Prostate gland (tissue), 2 donors: Measurements from ENCODE around the gene QRFP. TPM values are rescaled to one million over a fixed set of nuclear protein-coding genes. Genes with fewer than 3 reads are reported as not detected.

Source experiments
- DNase-seq: peaks from one replicate; pipeline ENCODE4 v3.0.0-alpha.2; 2019; ENCODE audit warnings: low spot score
- H3K27ac ChIP-seq, 2 donors: fragments of 200-600 bp; sonication (generic); 2 replicates each; pipeline ENCODE4 v1.5.1; 2017 to 2019
- H3K27me3 ChIP-seq: fragments of 200-600 bp; sonication (generic); replicated peaks from 2 replicates; pipeline ENCODE4 v1.5.1; 2019; ENCODE audit not compliant: insufficient read depth
- H3K36me3 ChIP-seq, 2 donors: fragments of 200-600 bp; sonication (generic); 1 replicate in 1 of 2; 2 replicates in 1 of 2; pipeline versions ENCODE4 v1.5.1 to v1.8.1; 2017 to 2019
- H3K4me1 ChIP-seq: fragments of 200-600 bp; sonication (generic); replicated peaks from 2 replicates; pipeline ENCODE4 v1.5.1; 2019
- H3K4me3 ChIP-seq, 2 donors: fragments of 200-600 bp; sonication (generic); 2 replicates each; pipeline ENCODE4 v1.5.1; 2017 to 2019
- H3K9me3 ChIP-seq: fragments of 200-600 bp; sonication (generic); 2 replicates; pipeline ENCODE4 v1.5.1; 2017
- POLR2A ChIP-seq: fragments of 450-650 bp; IDR thresholded peaks from one replicate; pipeline ENCODE4 v1.6.1; 2016; ENCODE audit warnings: antibody characterized with exemption, mild to moderate bottlenecking
- POLR2AphosphoS5 ChIP-seq: sonication (generic); formaldehyde crosslinking; IDR thresholded peaks from one replicate; pipeline ENCODE4 v1.6.1; 2017; ENCODE audit warnings: antibody characterized with exemption
- WGBS: methylation state at CpG from one replicate; pipeline ENCODE4 v1.1.5; 2018; 5-methylcytosine and 5-hydroxymethylcytosine counted together
- intact Hi-C: fragments of 100-400 bp; cut with DNase I; formaldehyde crosslinking; loops from one replicate; pipeline ENCODE4 v1.14.2; 2022
- total RNA-seq, 2 donors: library from RNA; depleted of rRNA; stranded (reverse); fragments of >200 nt; gene quantifications; one replicate each; pipeline ENCODE4 v1.1.0, GENCODE V29; 2016
- TF ChIP-seq, protein P1 (sequence below), 4 experiments: fragments of 200-600 bp in 2 of 4; fragments of 450-650 bp in 2 of 4; sonication (generic) in 2 of 4; IDR thresholded peaks; 1 replicate in 3 of 4; 2 replicates in 1 of 4; pipeline ENCODE4 v1.5.1; 2016 to 2019; ENCODE audit warnings: antibody characterized with exemption in 4 of 4, mild to moderate bottlenecking in 2 of 4, moderate library complexity in 2 of 4

Gene QRFP
- total RNA-seq, 2 donors from 2014 or later: 1.0 TPM; not detected in 1

DNA sequence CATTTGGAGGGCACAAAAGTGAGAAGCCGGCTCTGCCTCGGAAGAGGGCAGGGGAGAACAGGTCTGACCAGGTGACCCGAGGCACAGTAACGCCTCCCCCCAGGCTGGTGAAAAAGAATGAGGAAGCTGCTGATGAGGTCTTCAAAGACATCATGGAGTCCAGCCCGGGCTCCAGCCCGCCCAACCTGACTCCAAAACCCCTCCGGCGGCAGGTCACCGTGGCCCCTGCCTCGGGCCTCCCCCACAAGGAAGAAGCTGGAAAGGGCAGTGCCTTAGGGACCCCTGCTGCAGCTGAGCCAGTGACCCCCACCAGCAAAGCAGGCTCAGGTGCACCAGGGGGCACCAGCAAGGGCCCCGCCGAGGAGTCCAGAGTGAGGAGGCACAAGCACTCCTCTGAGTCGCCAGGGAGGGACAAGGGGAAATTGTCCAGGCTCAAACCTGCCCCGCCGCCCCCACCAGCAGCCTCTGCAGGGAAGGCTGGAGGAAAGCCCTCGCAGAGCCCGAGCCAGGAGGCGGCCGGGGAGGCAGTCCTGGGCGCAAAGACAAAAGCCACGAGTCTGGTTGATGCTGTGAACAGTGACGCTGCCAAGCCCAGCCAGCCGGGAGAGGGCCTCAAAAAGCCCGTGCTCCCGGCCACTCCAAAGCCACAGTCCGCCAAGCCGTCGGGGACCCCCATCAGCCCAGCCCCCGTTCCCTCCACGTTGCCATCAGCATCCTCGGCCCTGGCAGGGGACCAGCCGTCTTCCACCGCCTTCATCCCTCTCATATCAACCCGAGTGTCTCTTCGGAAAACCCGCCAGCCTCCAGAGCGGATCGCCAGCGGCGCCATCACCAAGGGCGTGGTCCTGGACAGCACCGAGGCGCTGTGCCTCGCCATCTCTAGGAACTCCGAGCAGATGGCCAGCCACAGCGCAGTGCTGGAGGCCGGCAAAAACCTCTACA, 11.8 kb downstream of the QRFP start:
- Histone ChIP-seq H3K27ac (no peak overlapping the region), H3K4me1 (peaks cover 5% of the 10 kb centered on the region), H3K4me3 (no peak overlapping the region), H3K36me3 (peaks cover 7 to 59% of the 10 kb centered on the region in 2 donors), H3K27me3 (no peaks in the 10 kb centered on the region), H3K9me3 (no peaks in the 10 kb centered on the region)
- TF ChIP-seq POLR2A (no peak), POLR2AphosphoS5 (no peak)
- TF ChIP-seq, protein P1, sequence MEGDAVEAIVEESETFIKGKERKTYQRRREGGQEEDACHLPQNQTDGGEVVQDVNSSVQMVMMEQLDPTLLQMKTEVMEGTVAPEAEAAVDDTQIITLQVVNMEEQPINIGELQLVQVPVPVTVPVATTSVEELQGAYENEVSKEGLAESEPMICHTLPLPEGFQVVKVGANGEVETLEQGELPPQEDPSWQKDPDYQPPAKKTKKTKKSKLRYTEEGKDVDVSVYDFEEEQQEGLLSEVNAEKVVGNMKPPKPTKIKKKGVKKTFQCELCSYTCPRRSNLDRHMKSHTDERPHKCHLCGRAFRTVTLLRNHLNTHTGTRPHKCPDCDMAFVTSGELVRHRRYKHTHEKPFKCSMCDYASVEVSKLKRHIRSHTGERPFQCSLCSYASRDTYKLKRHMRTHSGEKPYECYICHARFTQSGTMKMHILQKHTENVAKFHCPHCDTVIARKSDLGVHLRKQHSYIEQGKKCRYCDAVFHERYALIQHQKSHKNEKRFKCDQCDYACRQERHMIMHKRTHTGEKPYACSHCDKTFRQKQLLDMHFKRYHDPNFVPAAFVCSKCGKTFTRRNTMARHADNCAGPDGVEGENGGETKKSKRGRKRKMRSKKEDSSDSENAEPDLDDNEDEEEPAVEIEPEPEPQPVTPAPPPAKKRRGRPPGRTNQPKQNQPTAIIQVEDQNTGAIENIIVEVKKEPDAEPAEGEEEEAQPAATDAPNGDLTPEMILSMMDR (IDR thresholded peaks at IDR 0.05): no peak
- DNase-seq: no peak
- WGBS: 71% methylated on average over 47 of the region's 47 CpGs
- intact Hi-C loops: no loop called here

DNA sequence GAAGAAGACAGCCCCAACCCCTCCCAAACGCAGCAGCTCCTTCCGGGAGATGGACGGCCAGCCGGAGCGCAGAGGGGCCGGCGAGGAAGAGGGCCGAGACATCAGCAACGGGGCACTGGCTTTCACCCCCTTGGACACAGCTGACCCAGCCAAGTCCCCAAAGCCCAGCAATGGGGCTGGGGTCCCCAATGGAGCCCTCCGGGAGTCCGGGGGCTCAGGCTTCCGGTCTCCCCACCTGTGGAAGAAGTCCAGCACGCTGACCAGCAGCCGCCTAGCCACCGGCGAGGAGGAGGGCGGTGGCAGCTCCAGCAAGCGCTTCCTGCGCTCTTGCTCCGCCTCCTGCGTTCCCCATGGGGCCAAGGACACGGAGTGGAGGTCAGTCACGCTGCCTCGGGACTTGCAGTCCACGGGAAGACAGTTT, 12.5 kb downstream of the QRFP start:
- no peak for TF ChIP-seq POLR2AphosphoS5
- no peak for TF ChIP-seq POLR2A
- TF ChIP-seq, protein P1 (IDR thresholded peaks at IDR 0.05): no peak

DNA sequence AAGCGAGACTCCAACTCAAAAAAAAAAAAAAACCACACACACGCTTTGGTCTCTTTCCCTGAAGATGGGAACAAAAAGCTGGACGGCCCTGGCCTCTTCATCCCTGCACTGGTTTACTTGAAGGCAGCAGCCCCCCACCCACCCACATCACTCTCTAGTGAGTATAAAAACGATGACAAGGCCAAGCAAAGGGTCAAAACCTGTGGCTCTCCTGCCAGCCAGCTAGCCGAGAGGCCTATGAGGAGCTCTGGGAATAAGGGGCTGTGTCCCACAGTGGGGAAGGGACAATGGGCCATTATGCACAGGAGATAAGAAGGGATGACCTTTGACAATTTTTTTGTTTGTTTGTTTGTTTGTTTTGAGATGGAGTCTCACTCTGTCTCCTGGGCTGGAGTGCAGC, 13.1 kb downstream of the QRFP start:
- no peaks in the 10 kb centered on the region for H3K27me3 ChIP-seq
- H3K9me3 ChIP-seq: no peaks in the 10 kb centered on the region
- 88% methylated on average over 5 of the region's 5 CpGs for WGBS
- DNase-seq: no peak
- intact Hi-C loops: no loop called here
- H3K4me1 ChIP-seq: peaks cover 5% of the 10 kb centered on the region
- H3K4me3 ChIP-seq: no peak overlapping the region
- no peak overlapping the region for H3K27ac ChIP-seq
- TF ChIP-seq POLR2A: no peak
- TF ChIP-seq, protein P1 (IDR thresholded peaks at IDR 0.05): no peak
- TF ChIP-seq POLR2AphosphoS5: no peak
- H3K36me3 ChIP-seq: peaks cover 7 to 53% of the 10 kb centered on the region in 2 donors

More for the DNA sequence above, 12.5 kb downstream of the QRFP start:
- no peak overlapping the region for H3K27ac ChIP-seq
- WGBS: 85% methylated on average over 25 of the region's 25 CpGs
- H3K4me1 ChIP-seq: peaks cover 5% of the 10 kb centered on the region
- DNase-seq: no peak
- intact Hi-C loops: no loop called here
- no peaks in the 10 kb centered on the region for H3K27me3 ChIP-seq
- H3K36me3 ChIP-seq: peaks cover 7 to 60% of the 10 kb centered on the region in 2 donors
- no peaks in the 10 kb centered on the region for H3K9me3 ChIP-seq
- H3K4me3 ChIP-seq: no peak overlapping the region

DNA sequence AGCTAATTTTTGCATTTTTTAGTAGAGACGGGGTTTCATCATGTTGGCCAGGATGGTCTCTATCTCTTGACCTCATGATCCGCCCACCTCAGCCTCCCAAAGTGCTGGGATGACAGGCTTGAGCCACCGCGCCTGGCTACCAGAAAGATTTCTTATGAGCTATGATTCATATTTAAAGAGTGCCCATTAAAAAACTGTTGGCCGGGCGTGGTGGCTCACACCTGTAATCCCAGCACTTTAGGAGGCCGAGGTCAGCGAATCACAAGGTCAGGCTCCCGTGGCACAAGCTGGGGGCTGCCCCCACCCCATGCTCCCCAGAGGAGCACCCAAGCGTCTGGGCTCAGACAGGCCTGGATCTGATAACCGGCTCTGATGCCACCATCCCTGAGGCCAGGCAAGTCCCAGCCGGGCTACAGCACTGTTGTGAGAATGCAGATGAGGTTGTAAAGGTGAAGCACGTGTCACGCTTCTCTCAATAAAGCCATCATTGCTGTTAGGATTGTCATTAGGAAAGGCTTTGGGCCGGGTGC, 13.9 kb downstream of the QRFP start:
- Histone ChIP-seq H3K4me1 (peaks cover 5% of the 10 kb centered on the region), H3K9me3 (no peaks in the 10 kb centered on the region), H3K36me3 (peaks cover 7 to 49% of the 10 kb centered on the region in 2 donors), H3K27ac (no peak overlapping the region), H3K27me3 (no peaks in the 10 kb centered on the region), H3K4me3 (no peak overlapping the region)
- intact Hi-C loops: no loop called here
- 84% methylated on average over 15 of the region's 15 CpGs for WGBS
- TF ChIP-seq, protein P1 (IDR thresholded peaks at IDR 0.05): no peak
- TF ChIP-seq POLR2A (no peak), POLR2AphosphoS5 (no peak)
- no peak for DNase-seq
